OCI-LY7 (cell line): ENCODE data around the gene SYCP1.
"Not testable (repeated sequence)": the region's sequence is repeated elsewhere in the genome, so short reads cannot be mapped to it uniquely, and the experiment has no call there.

Source experiments
- EZH2phosphoT487 ChIP-seq: fragments of 200-600 bp; sonication (generic); IDR thresholded peaks from 2 replicates; pipeline ENCODE4 v1.6.1; 2018; ENCODE audit warnings: low read depth, borderline replicate concordance, mild to moderate bottlenecking, mixed run types, antibody characterized with exemption, low read length, moderate library complexity, mixed read lengths
- TF ChIP-seq, protein P1 (sequence below): fragments of 200-600 bp; sonication (generic); conservative IDR thresholded peaks from 2 replicates; pipeline ENCODE4 v1.5.1; 2014; ENCODE audit warnings: mild to moderate bottlenecking, antibody characterized with exemption, low read length, moderate library complexity, mixed read lengths

DNA sequence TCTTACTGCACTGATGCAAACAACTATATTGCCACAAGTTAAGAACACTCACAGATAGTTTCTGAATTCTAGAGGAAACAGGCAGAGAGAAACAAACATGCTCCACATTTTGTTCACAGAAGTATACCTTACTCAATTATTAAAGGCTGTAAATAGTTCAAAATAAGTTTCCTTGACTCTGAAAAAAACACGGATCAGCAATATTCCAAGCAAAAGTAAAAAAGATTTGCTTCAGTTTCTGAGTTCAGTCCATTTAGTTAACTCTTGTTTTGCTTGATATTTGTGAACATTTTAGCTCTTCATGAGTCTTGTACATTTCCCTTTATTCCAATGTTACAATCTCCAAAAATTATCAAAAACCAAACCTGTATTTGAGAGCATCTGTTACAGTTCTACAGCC is 24.6 kb upstream of the SYCP1 start:
- TF ChIP-seq, protein P1, sequence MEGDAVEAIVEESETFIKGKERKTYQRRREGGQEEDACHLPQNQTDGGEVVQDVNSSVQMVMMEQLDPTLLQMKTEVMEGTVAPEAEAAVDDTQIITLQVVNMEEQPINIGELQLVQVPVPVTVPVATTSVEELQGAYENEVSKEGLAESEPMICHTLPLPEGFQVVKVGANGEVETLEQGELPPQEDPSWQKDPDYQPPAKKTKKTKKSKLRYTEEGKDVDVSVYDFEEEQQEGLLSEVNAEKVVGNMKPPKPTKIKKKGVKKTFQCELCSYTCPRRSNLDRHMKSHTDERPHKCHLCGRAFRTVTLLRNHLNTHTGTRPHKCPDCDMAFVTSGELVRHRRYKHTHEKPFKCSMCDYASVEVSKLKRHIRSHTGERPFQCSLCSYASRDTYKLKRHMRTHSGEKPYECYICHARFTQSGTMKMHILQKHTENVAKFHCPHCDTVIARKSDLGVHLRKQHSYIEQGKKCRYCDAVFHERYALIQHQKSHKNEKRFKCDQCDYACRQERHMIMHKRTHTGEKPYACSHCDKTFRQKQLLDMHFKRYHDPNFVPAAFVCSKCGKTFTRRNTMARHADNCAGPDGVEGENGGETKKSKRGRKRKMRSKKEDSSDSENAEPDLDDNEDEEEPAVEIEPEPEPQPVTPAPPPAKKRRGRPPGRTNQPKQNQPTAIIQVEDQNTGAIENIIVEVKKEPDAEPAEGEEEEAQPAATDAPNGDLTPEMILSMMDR = not testable (repeated sequence)
- TF ChIP-seq EZH2phosphoT487 = not testable (repeated sequence)
